Naive thymus-derived CD4-positive, alpha-beta T cell (primary cell): Measurements from ENCODE around the gene PRKN. TPM values are rescaled to one million over a fixed set of nuclear protein-coding genes. Genes with fewer than 3 reads are reported as not detected.

Experiments
- ATAC-seq: fragments of 150-1000 bp; cut with Tn5 transposase; 2 replicates; pipeline ENCODE4 v1.10.0; 2021; ENCODE audit warnings: mild to moderate bottlenecking, moderate library complexity
- CTCF ChIA-PET: fragments of 350-600 bp; sonication (Branson Sonifier 250); formaldehyde crosslinking; loops from one replicate; lab custom pipeline; 2021; ENCODE audit warnings: antibody characterized with exemption; lab: Charles Lee
- POLR2A ChIA-PET: fragments of 350-600 bp; sonication (Branson Sonifier 250); formaldehyde crosslinking; loops from one replicate; lab custom pipeline; 2021; ENCODE audit warnings: antibody characterized with exemption, inconsistent platforms; lab: Charles Lee
- DNase-seq, 9 donors: peaks; one replicate each; pipeline versions ENCODE4 v3.0.0 to v3.0.0-alpha.2; 2020 to 2022; ENCODE audit warnings: mixed read lengths in 1 of 9
- H3K27ac ChIP-seq: one replicate; pipeline ENCODE4 v1.7.0; 2013; ENCODE audit warnings: mild to moderate bottlenecking, low read depth, low read length, moderate library complexity
- H3K27me3 ChIP-seq, 2 donors: one replicate each; pipeline ENCODE4 v1.7.0; 2013; ENCODE audit warnings: low read length in 2 of 2, mild to moderate bottlenecking in 2 of 2, moderate library complexity in 2 of 2; ENCODE audit not compliant: control insufficient read depth in 2 of 2, insufficient read depth in 2 of 2
- H3K36me3 ChIP-seq, 3 experiments: 1 replicate in 2 of 3; 2 replicates in 1 of 3; pipeline ENCODE4 v1.7.0; 2013; ENCODE audit warnings: low read length in 3 of 3, mild to moderate bottlenecking in 3 of 3, moderate library complexity in 1 of 3; ENCODE audit not compliant: insufficient read depth in 3 of 3, control insufficient read depth in 2 of 3
- H3K4me1 ChIP-seq, 2 donors: one replicate each; pipeline ENCODE4 v1.7.0; 2013; ENCODE audit warnings: low read length in 2 of 2, mild to moderate bottlenecking in 2 of 2, moderate library complexity in 1 of 2; ENCODE audit not compliant: control insufficient read depth in 2 of 2, insufficient read depth in 2 of 2
- H3K4me3 ChIP-seq: 2 replicates; pipeline ENCODE4 v1.7.0; 2013; ENCODE audit warnings: mild to moderate bottlenecking, low read length
- H3K9me3 ChIP-seq, 3 experiments: 1 replicate in 2 of 3; 2 replicates in 1 of 3; pipeline ENCODE4 v1.7.0; 2013; ENCODE audit warnings: low read length in 3 of 3; ENCODE audit not compliant: control insufficient read depth in 2 of 3
- H3K27ac Mint-ChIP-seq, 9 donors: one replicate each; pipeline ENCODE4 v1.8.0; 2020 to 2022; ENCODE audit warnings: mixed read lengths in 9 of 9, mild to moderate bottlenecking in 8 of 9, moderate library complexity in 5 of 9, inconsistent platforms in 2 of 9
- H3K27me3 Mint-ChIP-seq, 5 donors: one replicate each; pipeline ENCODE4 v1.8.0; 2021 to 2022; ENCODE audit warnings: mixed read lengths in 5 of 5, mild to moderate bottlenecking in 1 of 5
- H3K36me3 Mint-ChIP-seq, 5 donors: one replicate each; pipeline ENCODE4 v1.8.0; 2020 to 2022; ENCODE audit warnings: mixed read lengths in 5 of 5, mild to moderate bottlenecking in 3 of 5, inconsistent platforms in 1 of 5
- H3K4me1 Mint-ChIP-seq, 7 donors: one replicate each; pipeline ENCODE4 v1.8.0; 2020 to 2022; ENCODE audit warnings: mixed read lengths in 7 of 7, mild to moderate bottlenecking in 3 of 7, inconsistent platforms in 1 of 7
- H3K4me3 Mint-ChIP-seq, 10 donors: one replicate each; pipeline ENCODE4 v1.8.0; 2020 to 2022; ENCODE audit warnings: mild to moderate bottlenecking in 10 of 10, mixed read lengths in 10 of 10, moderate library complexity in 6 of 10, inconsistent platforms in 2 of 10
- H3K9me3 Mint-ChIP-seq, 11 donors: one replicate each; pipeline ENCODE4 v1.8.0; 2020 to 2022; ENCODE audit warnings: mixed read lengths in 11 of 11, mild to moderate bottlenecking in 4 of 11, inconsistent platforms in 1 of 11, moderate library complexity in 1 of 11
- intact Hi-C, 2 donors: fragments of 100-400 bp; cut with micrococcal nuclease; formaldehyde crosslinking; loops; one replicate each; pipeline ENCODE4 v1.15.1; 2023
- polyA plus RNA-seq, 2 donors: library from polyadenylated mRNA; unstranded; fragments of 300-500 nt; fragmentation: Illumina TruSeq; gene quantifications; one replicate each; pipeline ENCODE4 v1.2.3, GENCODE V29; 2021
- total RNA-seq, 6 experiments: library from RNA in 5 of 6; stranded (reverse) in 5 of 6; gene quantifications; 1 replicate in 5 of 6; 2 replicates in 1 of 6; pipeline ENCODE4 v1.2.3 and lab custom pipeline; 2021 to 2026

The PRKN gene
- total and polyA plus RNA-seq, 7 experiments from 2014 or later, result 0.44 to 10.3 (median 8.1) TPM

DNA sequence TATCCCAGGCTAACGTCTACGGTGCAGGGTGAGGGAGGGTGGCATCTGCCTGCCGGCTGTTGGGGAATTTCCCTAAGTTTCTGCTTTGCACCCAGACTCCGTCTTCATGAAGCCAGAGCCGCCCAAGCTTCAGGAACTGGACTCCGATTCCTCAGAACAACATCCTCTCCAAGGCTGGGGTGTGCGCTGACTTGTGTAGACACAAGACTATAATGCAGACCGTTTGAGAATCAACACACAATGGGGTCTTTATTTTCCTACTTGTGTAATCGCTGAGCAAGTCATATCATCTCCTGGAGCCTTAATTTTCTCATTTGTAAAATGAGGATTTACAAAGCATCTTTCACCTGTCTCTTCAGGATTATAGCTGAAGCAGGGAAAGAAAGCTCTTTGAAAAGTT lies 1293.2 kb downstream of the PRKN start:
- H3K36me3 Mint-ChIP-seq, result peaks cover 0 to 2% (median 2%) of the 10 kb centered on the region in 5 donors
- Histone ChIP-seq H3K36me3 (no peaks in the 10 kb centered on the region), H3K4me3 (no peak overlapping the region), H3K9me3 (no peaks in the 10 kb centered on the region), H3K4me1 (no peaks in the 10 kb centered on the region), H3K27ac (no peak overlapping the region), H3K27me3 (peaks cover 0 to 3% of the 10 kb centered on the region in 2 donors)
- H3K9me3 Mint-ChIP-seq, result peaks cover 0 to 2% (median 0%) of the 10 kb centered on the region in 11 donors
- no peak for ATAC-seq
- H3K27me3 Mint-ChIP-seq, result peaks cover 0 to 6% (median 0%) of the 10 kb centered on the region in 5 donors
- ChIA-PET CTCF (no interaction called here), POLR2A (no interaction called here)
- intact Hi-C loops, result no loop called here
- H3K4me3 Mint-ChIP-seq, result no peak overlapping the region
- no peak for DNase-seq
- H3K27ac Mint-ChIP-seq, result no peak overlapping the region
- no peaks in the 10 kb centered on the region for H3K4me1 Mint-ChIP-seq

DNA sequence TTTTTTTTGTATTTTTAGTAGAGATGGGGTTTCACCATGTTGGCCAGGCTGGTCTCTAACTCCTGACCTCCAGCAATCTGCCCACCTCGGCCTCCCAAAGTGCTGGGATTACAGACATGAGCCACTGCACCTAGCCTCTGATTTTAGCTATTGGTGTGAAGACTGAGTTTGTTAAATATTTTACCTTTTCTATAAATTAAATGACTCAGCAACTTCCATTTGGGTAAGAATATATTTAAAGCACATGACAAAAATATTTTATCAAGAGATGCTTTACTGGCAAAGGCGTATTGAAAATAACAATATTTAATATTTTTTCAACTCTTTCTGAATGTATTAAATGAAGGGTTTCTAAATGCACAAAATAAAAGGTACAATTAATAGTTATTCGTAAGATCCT lies 1295.0 kb downstream of the PRKN start:
- H3K27me3 Mint-ChIP-seq, result peaks cover 0 to 9% (median 0%) of the 10 kb centered on the region in 5 donors
- POLR2A ChIA-PET, result no interaction called here
- H3K4me1 Mint-ChIP-seq, result no peaks in the 10 kb centered on the region
- no peak for DNase-seq
- CTCF ChIA-PET, result no interaction called here
- intact Hi-C loops, result no loop called here
- no peak overlapping the region for H3K4me3 Mint-ChIP-seq
- no peak overlapping the region for H3K27ac Mint-ChIP-seq
- Histone ChIP-seq H3K9me3 (no peaks in the 10 kb centered on the region), H3K36me3 (no peaks in the 10 kb centered on the region), H3K27me3 (peaks cover 0 to 3% of the 10 kb centered on the region in 2 donors), H3K4me1 (no peaks in the 10 kb centered on the region), H3K27ac (no peak overlapping the region), H3K4me3 (no peak overlapping the region)
- H3K9me3 Mint-ChIP-seq, result peaks cover 0 to 5% (median 0%) of the 10 kb centered on the region in 11 donors
- peaks cover 0 to 9% (median 5%) of the 10 kb centered on the region in 5 donors for H3K36me3 Mint-ChIP-seq
- ATAC-seq, result no peak

DNA sequence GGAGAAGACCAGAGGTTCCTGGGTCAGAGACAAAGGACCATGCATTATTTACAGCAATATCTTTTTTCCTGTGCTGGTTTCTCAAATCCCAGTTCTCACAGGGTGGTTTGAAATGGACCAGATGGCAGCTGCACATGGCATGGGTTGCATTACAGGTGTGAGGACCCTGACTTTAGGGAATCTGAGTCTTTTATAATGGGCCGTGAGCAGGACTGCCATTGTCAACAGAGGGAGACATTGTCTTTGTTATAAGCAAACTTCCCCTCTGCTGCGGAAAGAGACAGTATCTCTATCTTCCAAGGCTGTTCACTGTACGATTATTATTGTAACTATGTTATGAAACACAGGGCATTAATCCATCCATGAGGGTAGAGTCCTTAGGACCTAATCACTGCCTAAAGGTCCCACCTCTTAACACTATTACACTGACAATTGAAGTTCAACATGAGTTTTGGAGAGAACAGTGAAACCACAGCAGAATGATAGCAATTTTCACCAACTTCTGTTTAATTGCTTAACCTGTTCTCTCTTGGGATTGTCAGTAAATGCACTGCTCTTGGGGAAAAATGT lies 1297.6 kb downstream of the PRKN start:
- Mint-ChIP-seq H3K4me3 (no peak overlapping the region), H3K36me3 (peaks cover 0 to 9% (median 5%) of the 10 kb centered on the region in 5 donors), H3K4me1 (no peaks in the 10 kb centered on the region), H3K27ac (no peak overlapping the region), H3K9me3 (peaks cover 0 to 5% (median 0%) of the 10 kb centered on the region in 11 donors), H3K27me3 (peaks cover 0 to 11% (median 0%) of the 10 kb centered on the region in 5 donors)
- Histone ChIP-seq H3K36me3 (no peaks in the 10 kb centered on the region), H3K27ac (no peak overlapping the region), H3K9me3 (no peaks in the 10 kb centered on the region), H3K4me3 (no peak overlapping the region), H3K4me1 (no peaks in the 10 kb centered on the region), H3K27me3 (peaks cover 0 to 1% of the 10 kb centered on the region in 2 donors)
- no peak for DNase-seq
- POLR2A ChIA-PET, result no interaction called here
- no peak for ATAC-seq
- CTCF ChIA-PET, result no interaction called here
- intact Hi-C loops, result no loop called here

DNA sequence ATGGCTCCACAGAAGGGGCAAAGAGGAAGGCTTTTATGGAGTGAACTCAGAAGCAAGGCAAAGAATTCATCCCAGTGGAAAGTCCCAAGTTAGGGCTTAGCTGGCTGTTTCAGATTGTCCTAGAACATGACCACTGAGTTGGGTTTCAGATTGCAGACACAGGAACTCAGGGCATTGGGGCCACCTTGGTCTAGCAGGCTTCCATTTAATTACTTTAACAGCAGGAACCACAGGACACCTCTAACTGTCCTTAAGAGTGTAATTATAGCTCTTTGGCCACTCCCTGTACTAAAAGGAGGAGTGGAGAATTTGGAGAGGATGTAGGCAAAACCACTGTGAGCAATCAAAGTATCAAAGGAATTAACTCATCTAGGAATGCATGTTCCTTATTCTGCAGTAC lies 1303.1 kb downstream of the PRKN start:
- POLR2A ChIA-PET, result no interaction called here
- no peaks in the 10 kb centered on the region for H3K4me1 ChIP-seq
- H3K27me3 ChIP-seq, result no peaks in the 10 kb centered on the region
- no peak for DNase-seq
- no peak for ATAC-seq
- H3K27me3 Mint-ChIP-seq, result peaks cover 0 to 10% (median 5%) of the 10 kb centered on the region in 5 donors
- intact Hi-C loops, result no loop called here
- H3K36me3 Mint-ChIP-seq, result peaks cover 0 to 7% (median 4%) of the 10 kb centered on the region in 5 donors
- H3K4me1 Mint-ChIP-seq, result no peaks in the 10 kb centered on the region
- no peak overlapping the region for H3K27ac Mint-ChIP-seq
- peaks cover 0 to 4% (median 0%) of the 10 kb centered on the region in 11 donors for H3K9me3 Mint-ChIP-seq
- no peaks in the 10 kb centered on the region for H3K9me3 ChIP-seq
- no peaks in the 10 kb centered on the region for H3K36me3 ChIP-seq
- H3K4me3 Mint-ChIP-seq, result no peak overlapping the region
- no peak overlapping the region for H3K4me3 ChIP-seq
- CTCF ChIA-PET, result no interaction called here
- H3K27ac ChIP-seq, result no peak overlapping the region

DNA sequence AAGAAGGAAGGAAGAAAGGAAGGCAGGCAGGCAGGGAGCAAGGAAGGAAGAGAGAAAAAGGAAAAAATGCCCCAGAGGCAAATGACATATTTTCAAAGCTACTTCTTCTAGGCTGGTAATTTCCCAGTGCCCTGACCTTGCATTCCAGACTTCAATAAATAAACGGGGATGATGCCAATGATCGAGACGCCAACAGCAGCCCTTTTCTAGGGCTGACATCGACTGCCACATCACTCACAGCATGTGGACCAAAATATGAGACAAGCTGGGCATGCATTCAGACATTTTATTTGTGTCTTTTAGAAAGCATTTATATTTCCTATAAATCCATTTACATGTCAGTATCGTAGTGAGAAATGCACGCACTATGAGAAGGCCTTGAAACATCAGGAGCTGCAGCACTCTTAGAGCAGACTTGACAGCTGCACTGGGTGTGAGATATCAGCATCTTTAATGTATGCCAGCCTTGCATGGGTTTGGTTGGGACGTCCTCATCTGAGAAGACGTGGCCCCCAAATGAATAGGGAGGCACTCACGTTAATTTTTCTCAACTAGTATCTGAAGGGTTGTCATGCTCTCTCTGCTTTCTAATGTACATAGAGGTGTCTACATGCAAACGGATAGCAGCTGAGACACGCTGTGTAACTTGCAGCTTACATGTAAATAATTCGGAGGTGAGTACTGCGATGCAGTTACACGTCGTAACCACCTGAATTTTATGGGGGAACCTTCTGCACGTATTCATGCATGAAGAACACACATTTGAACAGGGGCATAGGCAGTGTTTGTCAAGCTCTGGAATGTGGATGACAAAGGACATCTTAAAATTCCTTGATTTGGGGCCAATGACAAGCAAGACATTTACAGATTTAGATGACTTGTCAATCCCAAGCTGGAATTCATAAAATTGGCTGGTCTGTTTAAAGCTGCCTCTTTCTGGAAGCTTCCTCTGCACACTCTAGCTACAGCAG lies 1304.6 kb downstream of the PRKN start:
- ChIA-PET POLR2A (no interaction called here), CTCF (no interaction called here)
- Histone ChIP-seq H3K9me3 (no peaks in the 10 kb centered on the region), H3K27me3 (no peaks in the 10 kb centered on the region), H3K4me1 (no peaks in the 10 kb centered on the region), H3K27ac (no peak overlapping the region), H3K36me3 (no peaks in the 10 kb centered on the region), H3K4me3 (no peak overlapping the region)
- peaks cover 0 to 2% (median 0%) of the 10 kb centered on the region in 11 donors for H3K9me3 Mint-ChIP-seq
- no peak for DNase-seq
- H3K36me3 Mint-ChIP-seq, result peaks cover 0 to 3% (median 0%) of the 10 kb centered on the region in 5 donors
- H3K27ac Mint-ChIP-seq, result no peak overlapping the region
- H3K4me3 Mint-ChIP-seq, result no peak overlapping the region
- H3K27me3 Mint-ChIP-seq, result peaks cover 0 to 12% (median 5%) of the 10 kb centered on the region in 5 donors
- H3K4me1 Mint-ChIP-seq, result no peaks in the 10 kb centered on the region
- no peak for ATAC-seq
- intact Hi-C loops, result no loop called here

DNA sequence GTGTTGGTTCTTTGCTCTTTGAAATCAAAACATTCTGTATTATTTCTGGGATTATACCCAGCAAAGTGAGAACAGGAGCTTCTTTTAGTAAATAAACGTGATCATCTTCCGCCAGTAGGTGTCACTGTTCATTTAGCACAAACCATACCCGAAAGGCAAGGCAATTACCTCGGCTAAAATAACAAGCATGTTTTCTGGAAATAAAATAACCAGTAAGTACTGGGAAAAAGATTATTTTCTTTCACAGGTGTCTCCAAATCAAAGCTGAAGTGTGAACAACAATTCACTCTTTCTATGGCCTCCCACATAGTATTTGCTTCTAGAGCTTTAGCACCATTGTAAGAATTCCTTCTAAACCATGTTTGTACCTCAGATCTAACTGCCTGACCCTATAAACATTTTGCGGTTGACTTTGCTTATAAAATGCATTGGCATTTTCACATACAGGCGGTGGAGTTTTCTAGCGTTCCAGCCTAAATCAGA lies 1309.1 kb downstream of the PRKN start:
- Histone ChIP-seq H3K4me1 (no peaks in the 10 kb centered on the region), H3K4me3 (no peak overlapping the region), H3K27ac (no peak overlapping the region), H3K9me3 (no peaks in the 10 kb centered on the region), H3K36me3 (no peaks in the 10 kb centered on the region), H3K27me3 (no peaks in the 10 kb centered on the region)
- Mint-ChIP-seq H3K27me3 (peaks cover 0 to 18% (median 11%) of the 10 kb centered on the region in 5 donors), H3K4me1 (no peaks in the 10 kb centered on the region), H3K4me3 (no peak overlapping the region), H3K36me3 (no peaks in the 10 kb centered on the region), H3K27ac (no peak overlapping the region), H3K9me3 (peaks cover 0 to 2% (median 0%) of the 10 kb centered on the region in 11 donors)
- intact Hi-C loops, result loop anchor here (1.0 to 2.0 kb wide), 2 partner anchors 277 to 1318 kb away; no protein-coding TSS in a partner anchor
- POLR2A ChIA-PET, result no interaction called here
- CTCF ChIA-PET, result interaction anchor here (0.8 to 1.0 kb wide), 3 partner anchors 22 to 1318 kb away, joined by 3 read pairs; no protein-coding TSS in a partner anchor
- peak in 6 of 9 donors; percentile 2 to 40 (median 28) for DNase-seq
- no peak for ATAC-seq
